HG02571 (cell line): ENCODE measurements around the gene P3H3.
A peak's percentile ranks its signal among the peaks of the same experiment; 100 is the strongest.

Experiments used
- ATAC-seq: cut with Tn5 transposase; IDR thresholded peaks from one replicate; pipeline ENCODE4 v1.9.1; 2021; ENCODE audit warnings: mild to moderate bottlenecking, moderate library complexity; ENCODE audit not compliant: unreplicated experiment

The P3H3 gene, protein sequence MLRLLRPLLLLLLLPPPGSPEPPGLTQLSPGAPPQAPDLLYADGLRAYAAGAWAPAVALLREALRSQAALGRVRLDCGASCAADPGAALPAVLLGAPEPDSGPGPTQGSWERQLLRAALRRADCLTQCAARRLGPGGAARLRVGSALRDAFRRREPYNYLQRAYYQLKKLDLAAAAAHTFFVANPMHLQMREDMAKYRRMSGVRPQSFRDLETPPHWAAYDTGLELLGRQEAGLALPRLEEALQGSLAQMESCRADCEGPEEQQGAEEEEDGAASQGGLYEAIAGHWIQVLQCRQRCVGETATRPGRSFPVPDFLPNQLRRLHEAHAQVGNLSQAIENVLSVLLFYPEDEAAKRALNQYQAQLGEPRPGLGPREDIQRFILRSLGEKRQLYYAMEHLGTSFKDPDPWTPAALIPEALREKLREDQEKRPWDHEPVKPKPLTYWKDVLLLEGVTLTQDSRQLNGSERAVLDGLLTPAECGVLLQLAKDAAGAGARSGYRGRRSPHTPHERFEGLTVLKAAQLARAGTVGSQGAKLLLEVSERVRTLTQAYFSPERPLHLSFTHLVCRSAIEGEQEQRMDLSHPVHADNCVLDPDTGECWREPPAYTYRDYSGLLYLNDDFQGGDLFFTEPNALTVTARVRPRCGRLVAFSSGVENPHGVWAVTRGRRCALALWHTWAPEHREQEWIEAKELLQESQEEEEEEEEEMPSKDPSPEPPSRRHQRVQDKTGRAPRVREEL

DNA sequence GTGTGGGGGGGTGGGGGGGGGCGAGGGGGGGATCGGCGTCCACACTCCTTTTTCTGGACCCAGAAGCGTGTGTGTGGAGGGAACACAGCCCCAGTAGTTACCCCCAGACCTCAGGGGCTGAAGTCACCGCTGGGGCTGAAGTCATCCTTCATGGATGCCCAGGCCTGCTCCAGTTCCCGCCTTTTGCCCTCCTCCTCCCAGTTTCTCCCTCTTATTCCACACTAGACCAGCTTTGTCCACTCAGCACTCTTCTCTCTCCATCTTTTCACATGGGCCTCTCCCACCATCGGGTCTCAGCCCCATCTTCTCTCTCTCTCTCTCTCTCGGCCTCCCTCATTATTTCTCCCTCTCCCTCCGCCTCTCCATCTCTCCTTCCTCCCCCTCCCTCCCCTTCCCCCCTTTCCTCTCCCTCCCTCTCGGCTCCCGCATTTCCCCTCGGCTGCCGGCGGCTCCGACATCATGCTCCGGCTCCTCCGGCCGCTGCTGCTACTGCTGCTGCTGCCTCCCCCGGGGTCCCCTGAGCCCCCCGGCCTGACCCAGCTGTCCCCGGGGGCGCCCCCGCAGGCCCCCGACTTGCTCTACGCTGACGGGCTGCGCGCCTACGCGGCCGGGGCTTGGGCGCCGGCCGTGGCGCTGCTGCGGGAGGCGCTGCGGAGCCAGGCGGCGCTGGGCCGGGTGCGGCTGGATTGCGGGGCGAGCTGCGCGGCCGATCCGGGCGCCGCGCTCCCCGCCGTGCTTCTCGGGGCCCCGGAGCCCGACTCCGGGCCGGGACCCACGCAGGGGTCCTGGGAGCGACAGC lies at the start of gene P3H3:
TSS of gene P3H3 (plus strand) at position 426 of the 799 bp plus-strand sequence. CDS start at position 460, 34 bp downstream.
- ATAC-seq = no peak

DNA sequence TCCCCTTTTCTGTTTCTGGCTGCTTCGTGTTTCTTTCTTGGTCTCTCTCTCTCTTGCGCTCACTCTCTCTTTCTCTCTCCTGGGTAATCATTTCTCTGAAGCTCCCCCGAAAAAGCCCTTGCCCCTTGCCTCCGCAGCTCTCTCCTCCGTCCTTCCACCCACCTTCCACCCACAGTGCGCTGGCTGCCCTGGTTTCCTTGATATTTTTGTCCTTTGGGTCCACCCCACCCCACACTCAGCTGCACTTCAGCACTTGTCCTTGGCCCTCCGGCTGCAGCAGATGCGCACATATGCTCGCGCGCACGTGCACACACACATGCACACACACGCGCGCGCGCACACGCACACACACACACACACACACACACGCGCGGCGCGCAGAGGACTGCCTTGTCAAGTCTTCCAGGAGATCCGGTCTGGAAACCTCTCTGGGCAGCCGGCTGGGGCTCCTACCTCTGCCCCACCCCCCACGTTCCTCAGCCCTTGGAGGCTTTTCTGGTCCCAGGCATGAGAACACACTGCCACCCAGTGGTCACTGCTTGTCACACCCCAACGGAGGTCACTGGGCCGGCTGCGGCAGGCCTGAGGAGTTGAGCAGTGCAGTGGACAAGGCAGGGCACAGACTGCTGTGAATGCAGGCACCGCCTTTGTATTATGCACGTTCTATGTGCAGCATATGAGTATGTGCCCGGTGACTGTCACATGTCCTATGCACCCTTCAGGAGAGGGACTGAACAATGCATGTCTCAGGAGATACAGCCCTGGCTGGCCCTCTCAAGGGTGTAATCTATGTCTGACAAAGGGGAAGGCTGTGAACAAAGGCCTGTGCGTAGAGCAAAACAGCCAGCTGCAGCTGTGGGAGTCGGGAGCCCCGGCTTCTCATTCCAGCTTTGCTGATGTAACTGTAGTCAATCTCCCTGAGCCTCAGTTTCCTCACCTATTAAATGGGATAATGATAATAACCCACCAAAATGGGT lies 49.3 kb upstream of the P3H3 start:
- peak; percentile 74 for ATAC-seq

- no peak for ATAC-seq
Observed at GRCh38 chr12:6779708-6780432, 48.3 kb upstream of the P3H3 start.

DNA sequence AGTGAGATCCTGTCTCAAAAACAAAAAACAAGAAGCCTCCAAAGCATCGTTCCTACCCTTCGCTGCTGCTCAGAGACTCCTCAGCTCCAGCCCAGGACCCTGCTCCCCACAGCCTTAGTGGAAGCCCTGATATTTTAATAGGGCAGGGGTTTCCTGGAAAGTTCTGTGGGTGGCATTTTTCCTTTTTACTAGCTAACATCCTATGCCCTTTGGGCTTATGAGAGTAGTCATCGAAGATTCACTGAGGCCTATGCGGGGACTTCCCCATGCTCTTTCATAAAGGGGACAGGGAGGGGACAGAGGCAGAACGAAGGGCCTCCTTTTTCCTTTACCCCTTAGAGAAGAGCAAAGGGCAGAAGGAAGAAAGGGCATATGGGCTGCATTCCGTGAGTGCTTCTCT lies 47.6 kb upstream of the P3H3 start:
- ATAC-seq = no peak

DNA sequence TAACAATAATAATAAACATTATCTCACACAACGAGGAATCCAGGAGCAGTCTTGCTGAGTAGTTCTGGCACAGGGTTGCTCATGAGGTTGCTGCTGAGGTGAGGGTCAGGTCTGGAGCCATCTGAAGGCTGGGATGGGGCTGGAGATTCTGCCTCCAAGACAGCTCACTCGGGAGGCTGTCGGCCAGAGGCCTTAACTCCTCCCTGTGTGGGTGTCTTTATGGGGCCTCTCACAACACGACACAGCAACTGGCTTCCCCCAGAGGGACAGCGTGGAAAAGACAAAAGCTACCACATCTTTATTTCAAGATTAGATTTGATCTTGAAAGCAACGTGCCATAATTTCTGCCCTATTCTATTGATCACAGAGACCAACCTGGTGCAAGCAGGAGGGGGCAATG lies 46.1 kb upstream of the P3H3 start:
- ATAC-seq = no peak

DNA sequence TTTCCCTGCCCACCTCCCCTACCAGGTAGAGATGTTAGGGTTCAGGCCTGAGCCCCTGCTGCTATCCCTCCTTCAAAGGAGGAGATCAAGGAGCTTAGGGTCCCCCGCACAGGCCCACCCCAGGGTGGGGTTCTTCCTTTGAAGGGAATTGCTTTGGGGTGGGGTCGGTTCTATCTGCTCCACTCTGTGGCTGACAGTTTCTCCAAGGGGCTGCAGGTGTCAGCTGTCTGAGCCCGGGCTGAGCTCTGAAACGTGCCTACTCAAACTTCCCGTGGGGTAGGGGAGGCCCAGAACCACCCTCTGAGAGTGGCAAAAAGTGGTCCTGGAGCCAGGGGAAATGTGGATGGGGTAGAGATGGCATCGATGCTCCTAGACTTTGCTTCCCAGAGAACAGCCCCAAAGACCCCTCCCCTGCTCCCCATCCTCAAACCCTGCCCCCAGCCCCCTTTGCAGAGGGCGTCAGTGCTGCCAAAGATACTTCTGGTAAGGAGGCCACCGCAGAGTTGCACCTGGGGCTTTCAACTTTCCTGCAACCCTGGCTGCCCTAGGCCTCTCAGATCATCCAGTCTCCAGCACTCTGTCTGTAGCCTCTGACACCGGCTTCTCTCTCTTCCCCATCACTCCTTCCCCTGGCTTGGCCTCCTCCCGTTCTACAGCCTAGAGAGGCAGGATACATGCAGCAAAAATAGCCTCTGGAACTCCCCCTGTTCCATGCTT lies 45.2 kb upstream of the P3H3 start:
- no peak for ATAC-seq

DNA sequence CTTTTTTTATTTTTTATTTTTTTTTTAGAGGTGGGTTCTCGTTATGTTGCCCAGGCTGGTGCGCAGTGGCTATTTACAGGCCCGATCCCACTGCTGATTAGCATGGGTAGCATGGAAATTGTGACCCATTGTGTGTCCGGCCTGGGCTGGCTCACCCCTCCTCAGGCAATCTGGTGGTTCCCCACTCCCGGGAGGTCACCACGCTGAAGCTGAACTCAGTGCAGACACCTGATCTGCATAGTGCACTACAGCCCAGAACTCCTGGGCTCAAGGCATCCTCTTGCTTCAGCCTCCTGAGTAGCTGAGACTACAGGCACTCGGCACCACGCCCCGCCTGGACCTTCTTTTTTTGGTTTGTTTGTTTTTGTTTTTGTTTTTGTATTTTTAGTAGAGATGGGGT lies 44.4 kb upstream of the P3H3 start:
- no peak for ATAC-seq

DNA sequence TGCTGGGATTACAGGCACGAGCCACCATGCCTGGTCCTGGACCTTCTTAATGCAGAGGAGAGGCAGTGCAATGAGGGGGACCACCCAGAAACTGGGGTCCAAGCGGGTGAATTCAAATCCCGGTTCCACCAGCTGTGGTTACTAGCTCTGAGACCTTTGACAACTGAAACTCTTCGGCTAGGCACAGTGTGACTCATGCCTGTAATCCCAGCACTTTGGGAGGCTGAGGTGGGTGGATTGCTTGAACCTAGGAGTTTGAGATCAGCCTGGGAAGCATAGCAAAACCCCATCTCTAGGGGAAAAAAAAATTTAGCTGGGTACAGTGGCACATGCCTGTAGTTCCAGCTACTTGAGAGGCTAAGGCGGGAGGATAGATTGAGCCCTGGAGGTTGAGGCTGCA lies 43.9 kb upstream of the P3H3 start:
- no peak for ATAC-seq

DNA sequence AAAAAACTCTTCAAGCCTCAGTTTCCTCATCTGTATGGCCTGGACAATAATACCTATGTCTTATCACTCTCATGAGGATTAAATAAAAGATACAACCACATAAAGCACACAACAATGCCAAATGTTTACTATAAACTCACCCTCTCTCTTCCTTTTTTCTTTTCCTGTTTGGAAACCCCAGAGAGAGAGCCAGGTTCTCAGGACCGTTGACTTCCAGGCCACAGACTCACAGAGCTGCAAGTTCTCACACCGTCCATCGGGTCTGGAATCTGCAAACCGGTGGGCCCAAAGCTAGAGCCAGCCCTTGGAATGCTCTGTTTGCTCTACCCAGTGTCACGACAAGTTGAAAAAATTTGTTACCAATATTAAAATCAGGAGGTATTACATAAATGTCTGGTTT lies 43.4 kb upstream of the P3H3 start:
- ATAC-seq = no peak

DNA sequence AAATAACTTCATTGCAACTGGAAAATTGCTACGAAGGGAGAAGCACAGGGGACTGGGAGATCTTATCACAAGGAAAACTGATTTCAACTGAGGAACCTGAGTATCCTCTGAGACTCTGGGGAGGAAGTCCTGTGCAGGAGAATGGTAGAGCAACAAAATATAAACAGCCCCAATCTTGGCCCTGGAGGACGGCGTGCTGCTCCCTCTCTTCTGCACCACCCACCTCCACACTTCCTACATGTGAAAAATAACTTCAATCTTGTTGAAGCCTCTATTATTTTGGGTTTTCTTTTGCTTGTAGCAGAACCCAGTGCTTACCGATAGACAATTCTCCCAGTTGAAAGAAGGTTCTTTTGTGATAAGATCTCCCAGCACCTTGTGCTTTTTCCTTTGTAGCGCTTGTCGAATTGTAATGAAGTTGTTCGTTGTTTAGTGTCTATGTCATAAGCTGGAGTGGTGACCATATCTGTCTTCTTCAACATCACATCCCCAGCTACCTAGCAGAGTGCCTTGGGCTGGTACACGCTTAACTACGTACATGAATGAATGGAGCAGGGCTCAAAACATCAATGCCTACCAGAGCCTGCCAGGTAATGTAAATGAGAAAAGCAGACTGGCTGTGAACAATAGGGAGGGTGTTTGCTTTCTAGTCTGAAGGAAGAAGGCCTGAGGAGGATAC lies 41.7 kb upstream of the P3H3 start:
- no peak for ATAC-seq

GRCh38 chr12:6787309-6787708 lies 40.9 kb upstream of the P3H3 start:
- no peak for ATAC-seq

DNA sequence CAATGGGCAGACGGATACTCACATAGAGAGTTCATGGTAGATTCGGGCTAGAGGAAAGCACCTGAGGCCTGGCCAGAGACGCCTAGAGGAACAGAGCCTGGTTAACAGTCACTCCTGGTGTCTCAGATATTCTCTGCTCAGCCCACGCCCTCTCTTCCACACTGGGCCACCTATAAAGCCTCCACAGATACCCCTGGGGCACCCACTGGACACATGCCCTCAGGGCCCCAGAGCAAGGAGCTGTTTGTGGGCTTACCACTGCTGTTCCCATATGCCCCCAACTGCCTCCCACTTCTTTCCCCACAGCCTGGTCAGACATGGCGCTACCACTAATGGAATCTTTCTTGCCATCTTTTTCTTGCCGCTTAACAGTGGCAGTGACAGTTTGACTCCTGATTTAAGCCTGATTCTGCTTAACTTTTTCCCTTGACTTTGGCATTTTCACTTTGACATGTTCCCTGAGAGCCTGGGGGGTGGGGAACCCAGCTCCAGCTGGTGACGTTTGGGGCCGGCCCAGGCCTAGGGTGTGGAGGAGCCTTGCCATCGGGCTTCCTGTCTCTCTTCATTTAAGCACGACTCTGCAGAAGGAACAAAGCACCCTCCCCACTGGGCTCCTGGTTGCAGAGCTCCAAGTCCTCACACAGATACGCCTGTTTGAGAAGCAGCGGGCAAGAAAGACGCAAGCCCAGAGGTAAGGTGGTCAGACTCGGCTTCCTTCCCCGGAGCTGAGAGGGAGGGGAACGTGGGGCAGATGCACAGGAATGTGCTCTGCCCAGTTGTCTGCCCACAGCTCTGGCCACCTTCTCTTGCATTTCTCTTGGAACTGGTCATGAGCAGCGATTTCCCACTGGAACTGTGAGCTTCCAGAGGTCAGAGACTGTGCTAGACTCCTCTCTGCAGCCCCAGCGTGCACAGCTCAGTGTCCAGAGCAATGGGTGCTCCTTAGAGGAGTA lies 39.0 kb upstream of the P3H3 start, which contains the start of gene CD4:
TSS of gene CD4 (plus strand) at position 557 of the 953 bp plus-strand sequence. CDS start 10,611 bp downstream, outside the sequence.
- no peak for ATAC-seq

DNA sequence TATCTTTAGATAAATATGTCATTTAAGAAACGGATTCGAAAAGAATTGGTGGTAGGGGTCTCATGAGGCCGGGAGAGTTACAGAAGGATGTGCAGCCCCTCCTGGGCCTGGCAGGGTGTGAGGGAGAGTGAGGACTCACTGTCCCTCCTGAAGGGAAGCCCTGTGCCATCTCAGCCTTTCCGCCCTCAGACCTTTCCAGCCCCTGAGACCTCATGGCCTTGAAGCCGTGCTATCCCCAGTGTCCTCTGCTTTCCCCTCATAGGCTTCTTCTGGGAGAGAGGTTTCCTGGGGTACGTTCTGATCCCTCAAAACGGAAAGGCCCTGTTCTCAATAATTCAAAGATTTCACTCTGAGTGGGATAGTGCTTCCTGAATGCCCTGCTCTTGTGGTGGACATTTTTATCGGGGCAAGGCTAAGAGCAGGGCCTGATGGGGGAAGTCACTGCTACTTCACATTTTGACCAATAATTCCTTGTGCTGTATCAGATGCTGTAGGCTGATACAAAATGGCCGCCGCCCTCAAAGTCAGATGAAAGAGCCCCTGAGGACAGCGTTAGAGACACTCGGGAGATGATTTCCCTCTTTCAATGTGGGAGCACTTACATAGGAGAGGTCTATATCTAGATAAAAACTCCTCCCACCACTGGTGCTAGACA lies 37.6 kb upstream of the P3H3 start:
- ATAC-seq = no peak

DNA sequence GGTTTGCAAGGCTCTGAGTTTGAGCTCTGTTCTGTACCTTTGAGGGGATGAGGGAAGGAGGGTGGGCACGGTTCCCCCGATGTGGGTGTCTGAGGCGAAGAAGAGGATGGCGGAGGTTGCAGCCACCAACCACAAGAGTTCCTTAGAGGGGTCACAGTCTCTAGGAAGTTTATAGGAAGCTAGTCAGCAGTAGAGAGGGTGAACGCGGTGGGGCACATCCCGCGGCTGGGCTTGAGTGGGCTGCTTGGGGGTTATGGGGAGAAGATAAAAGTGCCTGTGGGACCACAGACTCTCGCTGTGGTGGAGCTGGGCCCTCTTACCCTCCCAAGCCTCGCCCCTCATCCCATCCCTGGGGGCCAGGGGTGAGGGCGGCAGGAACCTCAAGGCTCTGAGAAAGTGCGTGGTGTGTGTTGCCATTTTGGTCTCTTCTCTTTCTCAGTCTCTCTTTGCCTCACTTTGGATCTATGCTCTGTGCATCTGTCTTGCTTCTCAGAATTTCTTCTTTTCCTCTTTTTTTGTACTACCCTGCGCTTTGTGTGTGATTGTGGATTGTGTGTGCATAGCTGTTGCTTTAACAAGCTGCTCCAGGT lies 36.2 kb upstream of the P3H3 start:
- no peak for ATAC-seq

DNA sequence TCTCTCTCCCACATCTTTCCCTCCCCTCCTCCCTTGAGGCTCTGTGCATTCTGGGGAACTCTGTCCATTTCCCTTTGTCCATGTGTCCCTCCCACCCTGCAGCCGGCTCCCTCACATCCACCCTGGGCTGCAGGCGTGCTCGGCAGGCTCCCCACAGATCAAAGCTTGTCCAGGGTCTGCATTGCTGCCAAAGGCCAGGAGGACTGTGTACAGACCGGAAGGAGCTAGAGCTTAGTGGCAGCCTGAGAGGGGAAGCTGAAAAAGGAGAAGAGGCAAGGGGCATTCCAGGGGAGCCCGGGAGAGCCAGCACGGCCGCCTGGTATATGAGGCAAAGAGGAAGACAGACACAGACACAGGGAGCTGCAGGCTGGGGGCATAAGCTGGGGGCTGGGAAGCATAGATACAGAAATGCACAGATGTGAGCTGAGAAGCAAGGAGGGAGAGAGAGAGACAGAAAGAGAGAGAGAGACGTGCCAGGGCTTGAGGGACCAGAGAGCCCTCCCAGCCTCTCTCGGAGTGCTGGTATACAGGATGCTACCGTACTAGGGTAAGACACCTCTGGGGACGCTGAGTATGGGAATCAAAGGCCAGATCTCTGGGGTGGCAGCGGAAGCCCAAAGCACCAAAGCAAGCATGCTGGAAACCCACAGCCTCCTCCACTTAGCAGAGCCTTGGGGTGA lies 35.5 kb upstream of the P3H3 start:
- ATAC-seq = no peak

GRCh38 chr12:6795088-6795487 lies 33.1 kb upstream of the P3H3 start:
- ATAC-seq = no peak
